Stimulated activated CD4-positive, alpha-beta T cell treated with anti-CD3 and anti-CD28 coated beads, TNF-alpha, amount 100 ng/mL, for 1 hour (primary cell): Measurements from ENCODE around the gene ARHGAP27.
"Not testable (repeated sequence)": the region's sequence is repeated elsewhere in the genome, so short reads cannot be mapped to it uniquely, and the experiment has no call there.

Source experiments
- DNase-seq, 3 donors: peaks; one replicate each; pipeline ENCODE4 v3.0.0-alpha.2; 2020; ENCODE audit warnings: low read depth in 3 of 3, low spot score in 1 of 3

The ARHGAP27 gene

GRCh38 chr17:45366691-45367090, 66.0 kb downstream of the ARHGAP27 start:
- DNase-seq, result no peak

GRCh38 chr17:45366049-45366448, 66.6 kb downstream of the ARHGAP27 start:
- DNase-seq, result no peak

DNA sequence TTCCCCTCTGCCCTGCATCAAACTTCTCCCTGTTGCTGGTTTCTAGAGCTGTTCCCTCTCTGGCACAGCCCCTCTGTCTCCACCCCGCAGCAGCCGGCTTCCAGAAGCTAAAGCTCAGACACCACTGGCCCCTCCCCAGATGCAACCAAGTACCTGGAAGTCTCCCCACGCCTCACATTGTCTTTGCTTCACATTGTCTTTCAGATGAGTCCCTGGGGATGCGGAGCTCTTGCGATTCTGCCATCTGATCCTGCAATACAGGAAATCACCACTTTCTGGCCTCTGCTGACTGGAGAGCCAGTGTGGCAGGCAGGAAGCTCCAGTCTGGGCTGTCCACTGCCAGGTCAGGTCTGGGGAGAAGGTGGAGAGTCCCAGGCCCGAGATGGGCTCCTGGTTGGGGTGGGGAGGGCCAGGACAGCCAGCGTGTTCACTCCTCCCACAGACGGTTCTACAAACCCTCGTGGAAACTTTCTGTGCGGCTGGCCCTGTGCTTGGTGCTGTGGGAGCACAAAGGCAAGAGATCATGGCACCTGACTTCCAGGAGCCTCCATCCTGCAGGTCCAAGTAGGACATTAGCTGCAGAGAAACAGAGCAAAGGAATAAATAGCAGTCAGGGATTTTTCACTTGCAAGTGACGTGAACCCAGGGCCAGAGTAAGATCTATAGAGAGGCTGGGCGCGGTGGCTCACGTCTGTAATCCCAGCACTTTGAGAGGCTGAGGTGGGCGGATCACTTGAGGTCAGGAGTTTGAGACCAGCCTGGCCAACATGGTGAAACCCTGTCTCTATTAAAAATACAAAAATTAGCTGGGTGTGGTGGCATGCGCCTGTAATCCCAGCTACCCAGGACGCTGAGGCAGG, 67.9 kb downstream of the ARHGAP27 start:
- DNase-seq, result no peak

DNA sequence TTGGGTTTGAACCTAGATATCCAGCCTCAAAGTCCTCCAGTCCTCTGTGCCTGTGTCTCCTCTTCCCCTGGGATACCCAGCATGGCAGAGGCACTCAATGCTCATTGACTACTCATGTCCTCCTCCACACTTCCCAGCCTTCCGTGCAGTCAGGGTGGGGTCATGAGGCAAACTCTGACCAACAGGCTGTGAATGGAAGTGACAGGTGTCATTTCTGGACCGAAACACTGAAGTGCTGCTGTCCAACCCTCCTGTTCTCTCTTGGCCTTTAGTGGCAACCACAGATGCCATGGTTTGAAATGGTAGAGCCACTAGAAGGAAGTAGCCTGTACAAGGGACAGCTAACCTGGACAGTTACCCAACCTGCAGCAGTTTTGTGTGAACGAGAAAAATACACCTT, 69.2 kb downstream of the ARHGAP27 start:
- DNase-seq, result no peak

- no peak for DNase-seq
Observed at GRCh38 chr17:45361976-45362375, 70.7 kb downstream of the ARHGAP27 start.

GRCh38 chr17:45361451-45361850, 71.2 kb downstream of the ARHGAP27 start:
- DNase-seq, result no peak

GRCh38 chr17:45357364-45357997, 75.2 kb downstream of the ARHGAP27 start:
- DNase-seq, result no peak

DNA sequence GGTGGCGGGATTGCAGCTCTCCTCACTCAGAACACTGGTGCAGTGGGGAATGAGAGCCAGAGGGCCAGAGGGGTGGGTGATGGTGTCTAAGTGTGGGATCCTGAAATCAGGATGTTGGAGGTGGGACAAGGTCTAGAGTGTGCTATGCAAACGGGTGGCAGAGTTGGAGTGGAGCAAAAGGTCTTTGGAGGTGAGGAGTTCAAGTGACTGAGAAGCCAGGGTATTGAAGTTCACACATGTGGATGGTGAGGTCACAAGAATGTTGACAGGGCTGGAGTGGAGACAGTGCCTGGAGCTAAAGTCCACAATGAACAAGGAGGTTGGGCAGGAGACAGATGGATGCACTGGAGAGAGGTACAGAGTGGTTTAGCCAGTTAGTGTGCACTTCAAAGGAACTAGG, 77.6 kb downstream of the ARHGAP27 start:
- no peak for DNase-seq

DNA sequence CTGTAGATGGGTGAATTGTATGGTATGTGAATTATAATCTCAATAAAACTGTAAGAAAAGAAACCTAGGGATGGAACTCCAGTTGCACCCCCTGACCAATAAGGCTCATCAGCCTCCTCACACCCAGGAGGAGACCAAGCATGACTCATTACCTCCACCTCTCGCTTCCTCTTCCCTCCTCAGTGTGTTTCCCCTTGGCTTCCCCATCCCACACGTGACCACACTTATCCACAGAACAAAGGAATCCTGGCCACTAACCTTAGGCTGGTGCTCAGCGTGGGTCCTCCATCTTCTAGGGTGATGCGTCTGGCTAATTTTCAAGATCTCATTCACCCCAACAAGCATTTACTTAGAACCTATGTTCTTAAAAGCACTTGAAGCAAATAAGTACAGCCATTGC, 79.6 kb downstream of the ARHGAP27 start:
- DNase-seq, result no peak

- DNase-seq, result no peak
Observed at GRCh38 chr17:45351831-45352230, 80.8 kb downstream of the ARHGAP27 start.

GRCh38 chr17:45347444-45347843, 85.2 kb downstream of the ARHGAP27 start:
- no peak for DNase-seq

GRCh38 chr17:45346216-45347015, 86.3 kb downstream of the ARHGAP27 start:
- no peak for DNase-seq

- no peak for DNase-seq
Observed at GRCh38 chr17:45345554-45346215, 87.0 kb downstream of the ARHGAP27 start.

- DNase-seq, result no peak
Observed at GRCh38 chr17:45345246-45345553, 87.5 kb downstream of the ARHGAP27 start.

GRCh38 chr17:45343967-45344664, 88.6 kb downstream of the ARHGAP27 start:
- DNase-seq, result not testable (repeated sequence)
